ENCODE data around the gene LRIG1.

DNA sequence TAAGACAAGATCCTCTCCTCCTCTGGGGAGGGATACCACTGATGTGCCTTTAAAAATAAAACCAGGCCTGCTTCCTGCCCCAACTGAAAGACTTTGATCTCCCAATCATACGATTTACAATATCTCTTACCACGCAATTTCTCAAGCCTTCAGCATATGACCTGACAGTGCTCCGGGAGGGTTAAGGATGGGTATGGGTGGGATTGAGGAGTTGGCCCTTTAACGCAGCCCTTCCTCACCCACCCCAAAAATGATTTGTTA, 67.4 kb downstream of the LRIG1 start:
- TF ChIP-seq, protein P1, sequence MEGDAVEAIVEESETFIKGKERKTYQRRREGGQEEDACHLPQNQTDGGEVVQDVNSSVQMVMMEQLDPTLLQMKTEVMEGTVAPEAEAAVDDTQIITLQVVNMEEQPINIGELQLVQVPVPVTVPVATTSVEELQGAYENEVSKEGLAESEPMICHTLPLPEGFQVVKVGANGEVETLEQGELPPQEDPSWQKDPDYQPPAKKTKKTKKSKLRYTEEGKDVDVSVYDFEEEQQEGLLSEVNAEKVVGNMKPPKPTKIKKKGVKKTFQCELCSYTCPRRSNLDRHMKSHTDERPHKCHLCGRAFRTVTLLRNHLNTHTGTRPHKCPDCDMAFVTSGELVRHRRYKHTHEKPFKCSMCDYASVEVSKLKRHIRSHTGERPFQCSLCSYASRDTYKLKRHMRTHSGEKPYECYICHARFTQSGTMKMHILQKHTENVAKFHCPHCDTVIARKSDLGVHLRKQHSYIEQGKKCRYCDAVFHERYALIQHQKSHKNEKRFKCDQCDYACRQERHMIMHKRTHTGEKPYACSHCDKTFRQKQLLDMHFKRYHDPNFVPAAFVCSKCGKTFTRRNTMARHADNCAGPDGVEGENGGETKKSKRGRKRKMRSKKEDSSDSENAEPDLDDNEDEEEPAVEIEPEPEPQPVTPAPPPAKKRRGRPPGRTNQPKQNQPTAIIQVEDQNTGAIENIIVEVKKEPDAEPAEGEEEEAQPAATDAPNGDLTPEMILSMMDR (IDR thresholded peaks at IDR 0.05; ENCODE audit: borderline replicate concordance, extremely low read depth, low read length, poor library complexity, severe bottlenecking), result no peak
- no peak for TF ChIP-seq EZH2 (IDR thresholded peaks at IDR 0.05; ENCODE audit: borderline replicate concordance, low read depth, low read length, severe bottlenecking)
